Suprapubic skin (tissue), 3 donors: Measurements from ENCODE around the gene WWC2.

Source experiments
- POLR2A ChIP-seq, 2 donors: fragments of 450-650 bp; IDR thresholded peaks; one replicate each; pipeline ENCODE4 v1.6.1; 2017; ENCODE audit warnings: antibody characterized with exemption in 2 of 2, mild to moderate bottlenecking in 2 of 2, moderate library complexity in 2 of 2
- TF ChIP-seq, protein P1 (sequence below), 2 donors: fragments of 200-600 bp in 1 of 2; fragments of 450-650 bp in 1 of 2; sonication (generic) in 1 of 2; IDR thresholded peaks; one replicate each; pipeline ENCODE4 v1.5.1; 2016 to 2019; ENCODE audit warnings: antibody characterized with exemption in 2 of 2, mild to moderate bottlenecking in 1 of 2, moderate library complexity in 1 of 2

GRCh38 chr4:183347566-183347965 lies 248.5 kb downstream of the WWC2 start:
- no peak for TF ChIP-seq POLR2A (IDR thresholded peaks at IDR 0.05)
- TF ChIP-seq, protein P1, sequence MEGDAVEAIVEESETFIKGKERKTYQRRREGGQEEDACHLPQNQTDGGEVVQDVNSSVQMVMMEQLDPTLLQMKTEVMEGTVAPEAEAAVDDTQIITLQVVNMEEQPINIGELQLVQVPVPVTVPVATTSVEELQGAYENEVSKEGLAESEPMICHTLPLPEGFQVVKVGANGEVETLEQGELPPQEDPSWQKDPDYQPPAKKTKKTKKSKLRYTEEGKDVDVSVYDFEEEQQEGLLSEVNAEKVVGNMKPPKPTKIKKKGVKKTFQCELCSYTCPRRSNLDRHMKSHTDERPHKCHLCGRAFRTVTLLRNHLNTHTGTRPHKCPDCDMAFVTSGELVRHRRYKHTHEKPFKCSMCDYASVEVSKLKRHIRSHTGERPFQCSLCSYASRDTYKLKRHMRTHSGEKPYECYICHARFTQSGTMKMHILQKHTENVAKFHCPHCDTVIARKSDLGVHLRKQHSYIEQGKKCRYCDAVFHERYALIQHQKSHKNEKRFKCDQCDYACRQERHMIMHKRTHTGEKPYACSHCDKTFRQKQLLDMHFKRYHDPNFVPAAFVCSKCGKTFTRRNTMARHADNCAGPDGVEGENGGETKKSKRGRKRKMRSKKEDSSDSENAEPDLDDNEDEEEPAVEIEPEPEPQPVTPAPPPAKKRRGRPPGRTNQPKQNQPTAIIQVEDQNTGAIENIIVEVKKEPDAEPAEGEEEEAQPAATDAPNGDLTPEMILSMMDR (IDR thresholded peaks at IDR 0.05), result no peak
